A549 (cell line): ENCODE data around the gene ASIC1.

Experiments used
- BCL3 ChIP-seq: fragments of >200 bp; sonication (Bioruptor Twin); formaldehyde crosslinking; IDR thresholded peaks from 3 replicates; pipeline ENCODE4 v1.6.1; 2016
- CEBPB ChIP-seq, 2 experiments: fragments of >200 bp in 1 of 2; sonication (Bioruptor Twin) in 1 of 2; formaldehyde crosslinking in 1 of 2; IDR thresholded peaks; 2 replicates each; pipeline ENCODE4 v1.6.1; 2012 to 2016
- CHD2 ChIP-seq: fragments of 150-350 bp; IDR thresholded peaks from 2 replicates; pipeline ENCODE4 v1.6.1; 2014; ENCODE audit warnings: low read length; ENCODE audit not compliant: partially characterized antibody
- CTCF ChIP-seq: fragments of >200 bp; sonication (Bioruptor Twin); formaldehyde crosslinking; IDR thresholded peaks from 3 replicates; pipeline ENCODE4 v1.5.1; 2016
- JUNB ChIP-seq: fragments of >200 bp; sonication (Bioruptor Twin); formaldehyde crosslinking; IDR thresholded peaks from 2 replicates; pipeline ENCODE4 v1.6.1; 2016
- KDM5A ChIP-seq: fragments of 200-600 bp; sonication (generic); IDR thresholded peaks from 2 replicates; pipeline ENCODE4 v1.6.1; 2016; ENCODE audit warnings: antibody characterized with exemption, mild to moderate bottlenecking
- POLR2A ChIP-seq: IDR thresholded peaks from 2 replicates; pipeline ENCODE4 v1.6.1; 2012; ENCODE audit warnings: mild to moderate bottlenecking, low read length
- RARB ChIP-seq: fragments of 250-450 bp; sonication (Bioruptor Pico); IDR thresholded peaks from 2 replicates; pipeline ENCODE4 v1.8.0; 2021; ENCODE audit warnings: mild to moderate bottlenecking, moderate library complexity
- RCOR1 ChIP-seq: fragments of 150-350 bp; IDR thresholded peaks from 2 replicates; pipeline ENCODE4 v1.6.1; 2014; ENCODE audit warnings: antibody characterized with exemption, low read length, low read depth
- REST ChIP-seq: fragments of 200-600 bp; sonication (generic); IDR thresholded peaks from 2 replicates; pipeline ENCODE4 v1.6.1; 2016; ENCODE audit warnings: antibody characterized with exemption, mild to moderate bottlenecking, moderate library complexity
- RFX5 ChIP-seq: fragments of 450-650 bp; IDR thresholded peaks from 2 replicates; pipeline ENCODE4 v1.7.1; 2014; ENCODE audit warnings: antibody characterized with exemption, mild to moderate bottlenecking, moderate library complexity
- SMC3 ChIP-seq: fragments of >200 bp; sonication (Bioruptor Twin); formaldehyde crosslinking; IDR thresholded peaks from 3 replicates; pipeline ENCODE4 v1.6.1; 2018; ENCODE audit warnings: inconsistent platforms

GRCh38 chr12:50120953-50121352 lies 63.6 kb downstream of the ASIC1 start:
- TF ChIP-seq REST (no peak), BCL3 (no peak), CHD2 (no peak), RFX5 (no peak), POLR2A (no peak), CTCF (no peak), SMC3 (no peak), RCOR1 (no peak), CEBPB (IDR thresholded peaks at IDR 0.05) (no peak), RARB (CRISPR knock-in tag) (no peak), KDM5A (no peak), JUNB (no peak)
